Eye (tissue), 1 donor: Measurements from ENCODE around the gene NAA80.
"Not testable (repeated sequence)": the region's sequence is repeated elsewhere in the genome, so short reads cannot be mapped to it uniquely, and the experiment has no call there.

Source experiments
- DNase-seq: peaks from one replicate; pipeline ENCODE4 v3.0.0-alpha.2; 2015

NAA80 gene

GRCh38 chr3:50312041-50312440, 12.8 kb upstream of the NAA80 start:
- DNase-seq = not testable (repeated sequence)

GRCh38 chr3:50304601-50305000, 5.4 kb upstream of the NAA80 start:
- no peak for DNase-seq

GRCh38 chr3:50303013-50303815, 4.0 kb upstream of the NAA80 start, which contains the start of gene HYAL1:
Gene HYAL1, minus strand, starts transcription at chr3:50303574. Its CDS starts 618 bp downstream, at chr3:50302956.
- DNase-seq = no peak

- DNase-seq = no peak
Measured at GRCh38 chr3:50302095-50303012, 3.1 kb upstream of the NAA80 start.

- no peak for DNase-seq
Measured at GRCh38 chr3:50300681-50301254, 1.6 kb upstream of the NAA80 start.

GRCh38 chr3:50299929-50300680, 900 bp upstream of the NAA80 start:
- no peak for DNase-seq

- DNase-seq = no peak
Measured at GRCh38 chr3:50299638-50299928, 378 bp upstream of the NAA80 start.

GRCh38 chr3:50297896-50298725, 1.1 kb downstream of the NAA80 start:
- DNase-seq = no peak

GRCh38 chr3:50297384-50297775, 1.8 kb downstream of the NAA80 start:
- DNase-seq = no peak

- no peak for DNase-seq
Measured at GRCh38 chr3:50296721-50297383, 2.4 kb downstream of the NAA80 start.

- no peak for DNase-seq
Measured at GRCh38 chr3:50295553-50296431, 3.4 kb downstream of the NAA80 start.

GRCh38 chr3:50294492-50295403, 4.5 kb downstream of the NAA80 start:
- no peak for DNase-seq

GRCh38 chr3:50294089-50294488, 5.1 kb downstream of the NAA80 start:
- DNase-seq = no peak

- DNase-seq = no peak
Measured at GRCh38 chr3:50293079-50293801, 6.0 kb downstream of the NAA80 start.

- DNase-seq = peak; percentile 99
Measured at GRCh38 chr3:50292159-50293078, 6.8 kb downstream of the NAA80 start, which contains the start of gene IFRD2. Gene IFRD2, minus strand, starts transcription at chr3:50292429. Its CDS starts 155 bp downstream, at chr3:50292274.

GRCh38 chr3:50290161-50290641, 9.0 kb downstream of the NAA80 start:
- DNase-seq = no peak

- DNase-seq = no peak
Measured at GRCh38 chr3:50289130-50289529, 10.1 kb downstream of the NAA80 start.
